Activated CD4-positive, alpha-beta T cell treated with anti-CD3 and anti-CD28 coated beads, Interleukin-10, Interleukin-2, amounts not matched to agents 100 ng/mL and 50 ng/mL, durations not matched to agents 16 hours and 8 hours (primary cell): ENCODE measurements around the gene MAN2A1.
A peak's percentile ranks its signal among the peaks of the same experiment; 100 is the strongest.

ENCODE experiments used
- DNase-seq: peaks from one replicate; pipeline ENCODE4 v3.0.0-alpha.2; 2020

MAN2A1 gene

GRCh38 chr5:109682383-109682782, 7.3 kb upstream of the MAN2A1 start:
- DNase-seq = no peak

- no peak for DNase-seq
These were observed 3.8 kb upstream of the MAN2A1 start for GRCh38 chr5:109685916-109686315.

DNA sequence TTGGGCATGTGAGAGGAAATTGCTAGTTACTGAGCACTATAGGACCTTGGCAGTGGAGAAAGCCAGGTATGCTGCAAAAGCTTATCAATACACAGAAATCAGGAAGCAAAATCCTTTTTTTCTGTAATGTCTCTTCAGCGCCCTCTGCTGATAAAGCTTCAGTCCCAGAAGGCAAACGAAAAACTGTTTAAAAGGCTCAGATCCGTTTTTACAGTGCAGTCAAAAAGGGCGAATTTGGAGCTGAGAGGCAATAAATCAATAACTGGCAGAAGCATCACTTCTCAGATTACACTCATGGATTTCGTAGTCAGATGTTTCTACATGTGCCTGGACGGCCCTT, 1.1 kb upstream of the MAN2A1 start:
- DNase-seq = peak; percentile 51

- peak; percentile 91 for DNase-seq
These were observed 572 bp upstream of the MAN2A1 start for GRCh38 chr5:109688970-109689739.

DNA sequence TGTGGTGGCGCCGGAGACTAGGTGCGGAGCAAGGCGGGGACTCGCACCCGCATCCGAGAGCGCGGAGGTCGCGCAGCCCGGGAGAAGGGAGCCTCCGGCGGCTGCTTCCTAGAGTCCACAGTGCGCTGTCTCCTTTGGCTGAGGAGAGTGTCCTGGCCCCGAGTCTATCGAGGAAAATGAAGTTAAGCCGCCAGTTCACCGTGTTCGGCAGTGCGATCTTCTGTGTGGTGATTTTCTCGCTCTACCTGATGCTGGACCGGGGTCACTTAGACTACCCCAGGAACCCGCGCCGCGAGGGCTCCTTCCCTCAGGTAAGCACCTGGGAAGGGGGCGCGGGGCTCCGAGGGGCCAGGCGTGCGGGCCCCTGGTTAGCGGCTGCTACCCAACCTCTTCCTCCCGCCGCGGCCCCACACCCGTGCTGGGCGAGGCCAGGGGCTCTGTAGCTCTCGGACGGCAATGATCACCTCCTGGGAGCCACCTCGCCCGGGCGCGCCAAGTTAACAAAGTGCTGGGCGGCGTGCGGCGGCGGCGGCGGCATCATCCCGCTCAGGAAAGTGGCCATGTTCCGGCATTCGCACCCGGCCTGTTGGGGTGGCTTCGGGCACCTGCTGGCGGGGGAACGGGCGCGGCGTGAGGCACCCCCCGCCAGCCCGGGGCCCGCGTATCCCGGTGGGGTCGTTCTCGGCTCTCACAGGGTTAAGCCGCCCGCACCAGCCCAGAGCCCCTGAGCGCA, 681 bp downstream of the MAN2A1 start:
- DNase-seq = peak; percentile 47

GRCh38 chr5:109690975-109691574, 1.3 kb downstream of the MAN2A1 start:
- peak; percentile 64 for DNase-seq

DNA sequence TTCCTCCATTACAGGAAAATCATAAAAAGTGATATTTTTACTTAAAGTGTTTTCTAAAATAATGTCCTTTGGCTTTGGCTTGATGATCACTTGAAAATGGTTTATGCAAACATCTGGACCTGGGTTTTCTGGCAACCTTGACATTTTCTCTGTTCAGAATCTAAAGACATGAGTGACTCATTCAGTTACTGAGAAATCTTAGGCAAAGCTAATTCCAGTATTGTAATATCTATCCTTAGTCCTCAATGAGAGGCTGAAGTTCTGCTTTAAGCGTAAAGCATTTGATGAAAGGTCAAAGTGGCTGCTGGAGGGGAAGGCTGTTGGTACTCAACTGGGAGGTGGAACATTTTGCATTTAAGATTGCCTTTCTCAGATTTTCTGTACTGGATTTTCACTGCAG, 2.3 kb downstream of the MAN2A1 start:
- peak; percentile 48 for DNase-seq

DNA sequence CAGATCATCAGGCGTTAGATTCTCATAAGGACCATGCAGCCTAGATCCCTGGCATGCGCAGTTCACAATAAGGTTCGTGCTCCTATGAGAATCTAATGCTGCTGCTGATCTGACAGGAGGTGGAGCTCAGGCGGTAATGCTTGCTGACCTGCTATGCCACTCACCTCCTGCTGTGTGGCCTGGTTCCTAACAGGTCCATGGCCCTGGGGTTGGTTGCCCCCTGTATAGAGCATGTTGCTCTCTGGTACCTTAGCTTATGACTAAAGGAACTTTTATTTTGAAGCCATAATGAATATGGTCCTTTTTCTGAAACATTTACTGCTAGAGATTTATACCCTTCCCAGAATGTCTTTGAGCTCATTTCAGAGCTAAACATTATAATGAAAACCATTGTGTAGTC, 3.1 kb downstream of the MAN2A1 start:
- DNase-seq = peak; percentile 9

DNA sequence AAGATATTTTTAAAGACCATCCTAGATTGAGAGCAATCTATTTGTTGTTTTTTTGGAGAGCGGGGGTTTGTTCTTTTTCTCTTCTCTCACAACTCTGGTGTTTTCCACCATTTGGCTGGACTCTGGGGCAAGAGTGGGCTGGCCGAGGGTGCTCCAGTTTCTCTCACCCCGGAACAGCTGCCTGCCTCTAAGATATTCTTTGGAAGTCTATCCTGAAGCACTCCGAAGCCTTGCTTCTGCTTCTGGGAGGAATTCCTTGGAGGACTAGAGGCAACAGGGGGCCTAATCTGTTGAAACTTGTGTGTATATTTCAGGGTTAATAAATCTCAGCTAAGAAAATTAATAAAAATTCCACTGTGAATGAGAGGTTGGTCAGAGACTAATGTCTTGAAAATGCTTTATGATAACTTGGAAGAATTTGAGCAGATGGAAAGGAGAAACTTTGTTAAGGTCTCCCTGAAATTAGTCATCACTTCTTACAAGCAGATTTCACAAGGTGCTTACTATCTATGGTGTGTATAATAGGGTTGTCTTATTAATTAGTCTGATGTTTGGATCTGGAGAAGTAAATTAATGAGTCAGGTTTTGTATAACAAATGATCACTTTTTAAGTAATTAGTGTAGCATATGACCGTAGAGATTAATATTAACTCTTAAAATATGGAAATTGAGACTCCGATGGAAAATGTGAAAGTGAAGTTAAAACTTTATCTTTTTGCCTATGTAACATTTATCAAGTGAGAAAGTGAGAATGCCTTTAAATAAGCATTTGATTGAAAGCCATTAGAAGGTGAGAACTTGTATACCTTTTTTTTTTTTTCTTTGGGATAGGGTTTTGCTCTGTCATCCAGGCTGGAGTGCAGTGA, 4.0 kb downstream of the MAN2A1 start:
- no peak for DNase-seq

- DNase-seq = no peak
These were observed 4.7 kb downstream of the MAN2A1 start for GRCh38 chr5:109694451-109694891.

- DNase-seq = peak; percentile 64
These were observed 5.5 kb downstream of the MAN2A1 start for GRCh38 chr5:109695005-109695926.

DNA sequence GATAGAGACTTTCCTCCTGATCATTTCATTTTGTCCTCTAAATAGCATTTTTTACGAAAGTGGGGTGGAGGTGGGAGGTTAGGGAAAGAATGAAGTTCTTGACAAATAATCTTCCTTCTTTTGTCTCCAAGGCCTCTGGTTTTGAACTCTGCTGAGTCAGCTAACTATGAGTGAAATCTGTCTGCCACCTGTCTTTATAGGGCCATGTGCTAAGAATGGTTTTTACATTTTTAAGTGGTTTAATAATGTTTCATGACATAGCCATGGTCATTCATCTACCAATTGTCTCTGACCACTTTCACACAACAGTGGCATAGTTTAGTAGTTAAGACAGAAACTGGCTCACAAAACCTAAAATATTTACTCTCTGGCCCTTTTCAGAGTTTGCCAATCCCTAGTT, 7.6 kb downstream of the MAN2A1 start:
- no peak for DNase-seq

DNA sequence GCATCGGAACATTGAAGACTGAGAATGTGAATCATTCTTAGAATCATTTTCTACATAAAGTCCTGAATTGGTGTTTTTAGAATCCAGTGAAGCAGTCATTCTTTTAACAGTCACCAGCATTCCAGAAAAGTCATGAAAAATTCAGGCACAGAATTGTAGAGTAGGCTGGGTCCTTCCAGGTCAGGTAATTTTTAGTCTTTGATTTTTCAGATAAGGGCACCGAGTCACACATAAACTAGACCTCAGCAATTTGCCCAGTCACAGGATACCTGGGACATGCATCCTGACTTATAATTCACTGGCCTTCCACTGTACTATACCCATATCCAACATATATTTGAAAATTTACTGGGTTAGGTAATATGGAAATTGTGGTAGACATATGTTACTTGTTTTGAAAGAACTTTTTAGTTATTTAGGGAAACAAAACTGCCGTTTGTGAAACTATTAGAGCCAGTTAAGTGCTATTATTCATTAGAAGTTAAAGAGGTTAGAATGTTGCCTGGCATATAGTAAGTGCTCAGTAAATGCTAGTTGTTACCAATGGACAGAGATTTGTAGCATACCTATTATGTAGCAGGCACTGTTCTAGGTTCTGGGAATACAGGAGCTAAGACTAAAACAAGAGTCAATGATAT, 10.9 kb downstream of the MAN2A1 start:
- DNase-seq = no peak

DNA sequence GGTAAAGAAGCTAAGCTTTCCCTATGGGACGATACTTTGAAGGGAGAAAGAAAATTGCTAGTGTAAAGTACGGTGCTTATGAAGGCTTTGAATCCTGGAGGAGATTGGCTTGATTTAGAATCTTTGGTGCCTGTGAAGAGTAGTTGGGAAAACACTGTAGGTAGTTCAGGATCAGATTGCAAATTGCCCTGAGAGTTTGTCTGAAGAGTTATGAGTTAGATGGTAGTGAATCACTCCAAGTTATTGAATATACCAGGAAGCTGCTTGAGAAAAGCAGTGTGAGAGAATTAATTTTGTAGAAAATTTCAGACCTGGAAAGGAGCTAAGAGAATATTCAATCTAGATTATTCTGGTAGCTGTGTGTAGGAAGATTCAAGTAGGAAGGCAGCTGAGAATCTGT, 11.5 kb downstream of the MAN2A1 start:
- DNase-seq = no peak

GRCh38 chr5:109701792-109702191, 12.1 kb downstream of the MAN2A1 start:
- DNase-seq = no peak

GRCh38 chr5:109703166-109703565, 13.4 kb downstream of the MAN2A1 start:
- no peak for DNase-seq

DNA sequence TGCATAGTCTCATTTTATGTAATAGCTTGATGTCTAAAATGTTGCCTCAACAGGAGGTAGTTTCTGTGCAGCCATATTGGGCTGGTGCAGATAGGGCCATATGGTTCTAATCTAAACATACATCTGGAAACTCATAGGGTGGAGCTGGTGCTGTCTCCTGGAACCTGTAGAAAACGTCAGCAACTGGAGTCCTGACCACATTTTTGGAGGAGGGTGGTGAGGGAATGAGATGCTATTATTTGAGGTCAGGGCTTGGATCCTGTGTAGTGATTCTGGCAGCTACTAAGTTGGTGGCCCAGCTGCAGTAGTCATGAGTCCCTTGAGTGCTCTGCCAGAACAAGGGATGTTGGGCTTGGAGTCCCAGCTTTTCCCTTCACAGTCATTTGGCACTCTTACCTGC, 14.1 kb downstream of the MAN2A1 start:
- DNase-seq = no peak

DNA sequence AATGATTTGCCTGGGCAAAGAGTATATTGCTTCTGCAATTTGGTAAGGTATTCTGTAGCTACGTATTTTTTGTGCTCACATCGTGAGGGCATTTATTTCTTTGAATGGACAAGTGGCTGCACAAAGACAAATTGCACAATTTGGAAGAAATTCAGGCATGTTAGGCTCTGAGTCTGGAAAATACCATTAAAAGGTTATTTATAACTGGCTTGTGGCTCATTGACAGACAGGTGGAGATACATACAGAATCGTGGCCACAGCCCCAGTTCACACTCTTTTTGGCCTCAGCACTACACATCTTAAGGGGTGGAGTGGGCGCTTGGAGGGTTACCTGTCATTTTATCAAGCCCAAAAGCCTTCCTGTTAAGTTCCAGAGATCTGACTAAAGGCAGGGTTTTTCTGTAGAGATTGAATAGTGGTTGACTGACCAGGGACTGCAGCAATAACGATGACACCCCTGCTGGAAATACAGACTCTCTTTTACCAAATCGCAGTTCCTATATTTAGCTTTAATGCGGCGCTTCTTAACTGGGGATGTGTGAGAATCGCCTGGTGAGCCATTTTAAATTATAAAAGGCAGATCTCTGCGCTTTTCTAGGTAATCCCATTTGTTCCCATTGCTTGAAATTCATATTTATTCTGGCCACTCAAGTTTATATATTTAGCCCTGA, 14.7 kb downstream of the MAN2A1 start:
- no peak for DNase-seq

DNA sequence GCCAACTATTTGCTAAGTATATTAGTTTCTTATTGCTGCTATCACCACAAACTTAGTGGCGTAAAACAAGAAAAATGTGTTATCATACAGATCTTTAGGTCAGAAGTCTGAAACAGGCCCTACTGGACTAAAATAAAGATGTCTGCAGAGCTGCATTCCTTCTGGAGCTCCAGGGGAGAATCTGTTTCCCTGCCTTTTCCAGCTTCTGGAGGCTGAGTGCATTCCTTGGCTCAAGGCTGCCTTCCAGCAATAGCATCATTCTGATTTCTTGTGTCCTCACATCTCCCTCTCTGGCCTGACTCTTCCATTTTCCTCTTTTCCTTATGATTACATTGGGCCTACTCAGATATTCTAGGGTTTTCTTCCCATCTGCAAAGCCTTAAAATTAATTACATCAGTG, 15.9 kb downstream of the MAN2A1 start:
- DNase-seq = no peak

DNA sequence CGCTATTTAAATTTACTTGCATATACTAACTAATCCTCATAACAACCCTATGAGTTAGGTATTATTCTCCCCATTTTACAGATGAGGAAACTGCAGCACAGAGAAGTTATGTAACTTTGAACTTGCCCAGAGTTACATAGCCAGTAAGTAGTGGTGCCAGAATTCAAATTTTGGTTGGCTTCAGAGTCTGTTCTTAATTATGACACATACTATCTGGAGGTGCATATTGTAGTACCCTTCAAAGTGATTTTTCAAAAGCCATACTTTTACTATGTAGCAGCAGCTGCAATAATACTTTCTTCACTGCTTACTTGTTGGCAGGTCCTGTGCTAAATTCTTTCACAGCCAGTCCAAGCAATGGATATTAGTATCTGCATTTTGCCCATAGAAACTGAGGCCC, 16.4 kb downstream of the MAN2A1 start:
- DNase-seq = no peak

GRCh38 chr5:109707531-109707930, 17.8 kb downstream of the MAN2A1 start:
- DNase-seq = no peak
